ENCODE results near the gene RAPGEF4.

The RAPGEF4 gene

GRCh38 chr2:172894689-172895387 is 159.2 kb downstream of the RAPGEF4 start:
- DNase-seq = no peak

GRCh38 chr2:172896661-172897081 is 161.0 kb downstream of the RAPGEF4 start:
- no peak for DNase-seq

GRCh38 chr2:172900871-172901270 is 165.2 kb downstream of the RAPGEF4 start:
- DNase-seq = no peak

- no peak for DNase-seq
Observed at GRCh38 chr2:172901913-172902312, 166.3 kb downstream of the RAPGEF4 start.

DNA sequence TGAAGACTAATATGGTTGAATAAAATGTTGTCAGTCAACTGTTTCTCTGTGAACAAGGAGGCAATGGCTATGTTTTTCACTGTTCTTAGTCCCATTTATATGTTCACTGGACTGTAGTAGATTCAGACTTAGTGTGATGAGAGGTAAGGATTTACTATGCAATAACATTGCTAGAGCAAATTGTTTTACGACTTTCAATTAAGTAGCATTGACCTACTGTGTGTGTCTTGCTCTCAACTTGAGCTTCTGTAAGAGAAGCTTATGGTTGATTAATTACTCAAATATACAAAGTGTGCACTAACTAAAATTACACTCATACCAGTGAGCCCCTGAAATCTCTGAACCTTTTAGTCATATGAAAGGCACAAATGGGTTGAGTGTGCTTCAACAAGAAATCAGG is 168.6 kb downstream of the RAPGEF4 start:
- DNase-seq = no peak

GRCh38 chr2:172905937-172906811 is 170.5 kb downstream of the RAPGEF4 start:
- no peak for DNase-seq

DNA sequence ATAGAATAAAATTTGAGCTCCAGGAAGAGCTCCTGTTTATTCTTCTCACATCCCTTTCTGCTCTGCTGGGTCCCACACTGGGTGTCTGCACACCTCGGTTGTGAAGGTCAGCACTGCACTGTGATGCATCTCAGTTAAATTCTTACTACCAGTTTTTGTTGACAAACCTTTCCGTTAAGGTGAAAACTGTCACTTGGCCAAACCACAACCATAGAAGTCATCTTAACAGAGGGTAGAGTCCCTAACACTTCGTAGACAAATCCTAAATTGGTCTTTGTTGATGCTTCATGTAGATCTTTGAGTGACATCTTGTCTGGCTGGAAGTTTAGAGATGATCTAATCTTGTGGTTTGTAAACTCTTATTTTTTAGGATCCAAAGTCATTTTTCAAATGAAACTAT is 172.6 kb downstream of the RAPGEF4 start:
- no peak for DNase-seq

DNA sequence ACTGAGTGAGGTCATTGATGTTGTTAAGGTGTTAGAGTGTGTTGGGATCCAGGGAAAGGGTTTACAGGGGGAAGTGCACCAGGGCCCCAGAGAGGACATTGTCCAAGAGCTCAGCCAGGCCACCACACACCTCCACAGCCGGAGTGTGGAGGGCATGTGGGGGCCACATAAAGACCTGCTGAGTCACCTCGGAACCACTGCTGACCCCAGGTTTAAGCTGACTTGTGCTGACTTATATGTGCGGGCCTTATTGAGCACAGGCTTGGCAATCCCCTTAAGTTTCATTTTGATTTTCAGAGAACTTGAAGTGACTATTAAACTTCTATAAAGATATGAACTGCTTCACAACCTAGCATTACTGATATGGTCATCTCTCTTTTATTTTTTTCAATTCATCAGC is 173.8 kb downstream of the RAPGEF4 start:
- DNase-seq = no peak

DNA sequence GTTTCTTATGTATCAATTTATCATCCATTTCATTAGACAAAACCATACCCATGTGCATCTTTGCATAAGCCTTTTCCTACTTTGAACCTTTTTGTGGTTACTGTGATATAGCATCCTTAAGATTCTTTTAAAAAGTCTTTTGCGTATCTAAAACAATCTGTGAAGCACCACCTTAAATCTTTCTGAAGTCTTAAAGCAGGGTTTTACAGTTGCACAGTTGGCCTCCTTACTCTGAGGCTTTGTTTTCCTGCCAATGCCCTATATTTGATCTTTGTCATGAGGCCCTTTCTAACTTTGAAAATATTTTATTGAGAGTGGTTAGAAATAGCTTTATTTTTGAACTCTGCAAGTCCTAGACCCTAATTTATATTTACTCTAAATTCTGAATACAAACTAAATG is 176.6 kb downstream of the RAPGEF4 start:
- DNase-seq = no peak

DNA sequence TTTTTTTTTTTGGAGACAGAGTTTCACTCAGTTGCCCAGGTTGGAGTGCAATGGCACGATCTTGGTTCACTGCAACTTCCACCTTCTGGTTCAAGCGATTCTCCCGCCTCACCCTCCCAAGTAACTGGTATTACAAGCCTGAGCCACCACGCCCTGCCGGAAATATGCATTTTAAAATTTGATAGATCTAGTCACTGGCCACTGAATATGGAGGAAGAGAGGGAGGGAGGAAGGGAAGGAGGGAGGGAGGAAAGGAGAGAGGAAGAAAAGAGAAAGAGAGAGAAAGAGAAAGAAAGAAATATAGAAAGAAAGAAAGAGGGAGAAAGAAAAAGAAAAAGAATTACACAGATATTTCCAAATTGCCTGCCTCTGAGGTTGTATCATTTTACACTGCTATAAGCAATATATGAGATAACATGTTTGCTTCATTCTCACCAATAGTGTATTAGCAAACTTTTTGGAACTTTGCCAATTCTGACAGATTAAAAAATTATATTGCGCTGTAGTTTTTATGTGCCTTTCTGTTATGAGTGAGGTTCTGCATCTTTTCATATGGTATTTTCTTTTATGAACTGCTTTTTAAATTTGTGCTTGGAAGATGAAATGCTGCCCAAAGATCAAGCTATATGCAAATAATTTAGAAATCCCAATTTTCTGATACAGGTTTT is 178.8 kb downstream of the RAPGEF4 start:
- DNase-seq = no peak

GRCh38 chr2:172917716-172918115 is 182.1 kb downstream of the RAPGEF4 start:
- DNase-seq = no peak

DNA sequence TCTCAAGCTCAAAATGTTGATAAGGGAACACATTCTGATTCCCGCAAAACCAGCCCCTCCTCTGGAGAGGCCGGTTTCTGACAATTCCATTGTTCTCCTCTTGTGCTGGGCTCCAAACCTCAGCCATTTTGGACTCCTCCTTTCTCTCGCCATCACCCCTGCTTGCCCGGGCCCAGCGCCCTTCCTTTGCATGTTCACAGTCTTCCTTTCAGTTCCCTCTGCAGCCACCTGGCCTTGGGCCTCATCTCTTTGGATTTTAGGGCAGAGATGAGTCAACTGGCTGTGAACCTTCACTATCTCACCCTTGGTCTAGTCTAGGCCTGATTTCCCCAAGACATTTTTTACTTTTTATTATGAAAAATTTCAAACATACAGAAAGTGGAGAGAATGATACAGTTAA is 184.1 kb downstream of the RAPGEF4 start:
- DNase-seq = no peak

DNA sequence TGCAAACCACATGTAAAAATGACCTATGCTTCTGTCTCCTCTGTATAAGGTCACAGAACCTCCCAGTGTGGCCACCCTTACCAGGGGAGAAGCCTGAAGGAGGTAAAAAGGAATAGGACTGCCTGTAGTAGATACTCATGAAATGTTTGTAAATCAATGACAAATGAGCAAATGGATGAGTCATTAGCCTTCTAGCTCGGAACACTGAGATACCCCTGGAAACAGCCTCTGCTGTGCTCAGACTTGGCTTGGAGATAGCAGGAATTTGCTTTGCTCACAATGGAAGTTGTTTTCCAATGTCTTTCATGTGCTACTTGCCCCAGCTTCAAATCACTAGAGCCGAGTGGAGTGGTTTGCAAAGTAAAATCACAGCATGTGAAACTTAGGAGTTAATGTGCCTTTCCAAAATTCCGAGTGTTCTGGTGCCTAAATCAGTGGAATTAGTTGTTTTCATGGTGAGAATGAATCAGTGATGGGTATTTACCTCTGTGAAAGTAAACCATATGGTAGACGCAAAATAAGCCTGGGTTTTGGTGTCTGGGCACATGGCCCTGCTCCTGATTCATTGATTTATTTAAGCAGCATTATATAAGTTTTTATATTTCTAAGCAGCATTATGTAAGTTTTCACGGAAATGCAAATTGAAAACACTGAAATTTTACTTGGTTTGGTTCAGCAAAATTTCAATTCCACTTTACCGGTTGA is 186.0 kb downstream of the RAPGEF4 start:
- DNase-seq = peak in 8 of 58 donors; percentile 7 to 62 (median 26)

DNA sequence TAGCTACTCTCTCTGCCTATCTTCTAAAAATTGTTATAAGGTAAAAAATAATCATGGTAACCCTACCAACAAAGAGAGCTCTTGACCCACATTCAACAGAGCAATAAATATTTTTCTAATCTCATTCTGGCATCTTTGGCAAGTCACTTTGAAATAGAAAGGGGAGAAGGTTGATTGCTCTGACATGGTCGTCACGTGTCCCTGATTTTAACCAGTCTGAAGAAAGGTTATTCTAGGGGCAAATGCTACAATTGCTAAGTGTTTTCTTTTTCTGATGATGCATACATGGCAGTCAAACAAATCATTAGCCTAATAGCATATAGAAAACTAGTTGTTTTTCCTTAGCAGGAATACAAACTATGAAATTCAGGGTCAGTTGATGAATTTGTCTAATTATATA is 186.7 kb downstream of the RAPGEF4 start:
- no peak for DNase-seq

GRCh38 chr2:172922815-172923214 is 187.2 kb downstream of the RAPGEF4 start:
- no peak for DNase-seq

DNA sequence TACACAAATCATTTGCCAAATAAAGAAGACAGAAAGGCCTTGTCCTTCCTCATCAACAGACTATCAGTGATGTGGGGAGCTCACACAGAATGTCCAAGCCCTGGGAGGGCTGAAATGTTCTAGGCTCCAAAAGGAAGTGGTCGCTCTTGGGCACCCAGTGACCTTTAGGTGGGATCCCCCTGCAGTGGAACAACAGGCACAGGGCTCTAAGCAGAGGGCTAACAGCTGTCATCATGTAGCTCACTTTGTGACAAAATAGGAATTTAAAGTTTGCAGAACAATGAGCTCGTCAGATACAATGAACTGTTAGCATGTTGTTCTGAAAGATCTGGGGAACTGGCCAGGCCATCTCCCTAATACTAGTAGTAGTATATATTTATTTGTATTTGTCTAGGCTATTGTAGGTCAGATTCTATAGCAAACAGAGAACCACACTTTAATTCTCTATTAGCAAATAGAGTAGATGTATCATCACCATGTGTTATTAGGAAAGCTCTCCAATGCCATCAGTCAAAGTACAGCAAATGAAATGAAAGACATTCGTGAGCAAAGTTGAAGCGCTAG is 188.5 kb downstream of the RAPGEF4 start:
- no peak for DNase-seq

- no peak for DNase-seq
Observed at GRCh38 chr2:172925600-172925999, 190.0 kb downstream of the RAPGEF4 start.

DNA sequence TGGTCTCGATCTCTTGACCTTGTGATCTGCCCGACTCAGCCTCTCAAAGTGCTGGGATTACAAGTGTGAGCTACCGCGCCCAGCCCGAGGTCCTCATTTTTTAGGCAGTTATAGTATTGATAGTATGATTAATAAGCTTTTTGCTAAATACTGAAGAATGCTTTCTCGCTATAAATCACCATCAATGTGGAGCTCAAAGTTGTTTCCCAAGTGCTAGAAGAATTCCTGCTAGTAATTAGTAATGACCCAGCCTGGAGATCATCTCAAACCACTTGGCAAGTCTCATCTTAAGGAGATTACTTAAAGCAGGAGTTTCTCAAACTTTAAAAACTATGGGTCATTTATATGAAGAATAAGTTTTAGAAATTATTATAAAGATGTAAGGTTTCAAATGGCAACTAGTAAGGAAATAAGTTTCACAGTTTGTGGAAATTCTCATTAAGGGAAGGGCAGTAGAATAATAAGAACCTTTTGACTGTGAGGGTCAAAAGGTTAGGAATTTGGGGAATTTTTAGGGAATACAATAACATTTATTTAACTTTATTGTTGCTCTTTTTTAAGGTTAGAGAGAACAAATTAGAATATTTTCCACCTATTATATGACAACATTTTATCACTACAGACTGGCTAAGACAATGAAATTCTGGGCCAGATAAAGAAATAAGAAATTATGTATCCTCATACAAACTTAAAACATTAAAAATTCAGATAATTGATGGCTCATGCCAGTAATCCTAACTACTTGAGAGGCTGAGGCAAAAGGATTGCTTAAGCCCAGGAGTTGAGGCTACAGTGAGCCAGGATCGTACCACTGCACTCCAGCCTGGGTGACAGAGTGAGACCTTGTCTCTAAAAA is 191.4 kb downstream of the RAPGEF4 start:
- no peak for DNase-seq

- peak in 1 of 58 donors; percentile 7 for DNase-seq
Observed at GRCh38 chr2:172927641-172928357, 192.2 kb downstream of the RAPGEF4 start.

Data from anterior cingulate cortex (tissue), 58 donors.